C4-2B (cell line): Measurements from ENCODE around the gene BARD1.

ENCODE experiments used
- H3K27ac ChIP-seq: fragments of 450-650 bp; 2 replicates; pipeline ENCODE4 v1.5.1; 2017
- ZFX ChIP-seq: fragments of 450-650 bp; IDR thresholded peaks from 2 replicates; pipeline ENCODE4 v1.6.1; 2017
- TF ChIP-seq, protein P1 (sequence below): fragments of 450-650 bp; conservative IDR thresholded peaks from 2 replicates; pipeline ENCODE4 v1.5.1; 2017; ENCODE audit warnings: mild to moderate bottlenecking

The BARD1 gene

DNA sequence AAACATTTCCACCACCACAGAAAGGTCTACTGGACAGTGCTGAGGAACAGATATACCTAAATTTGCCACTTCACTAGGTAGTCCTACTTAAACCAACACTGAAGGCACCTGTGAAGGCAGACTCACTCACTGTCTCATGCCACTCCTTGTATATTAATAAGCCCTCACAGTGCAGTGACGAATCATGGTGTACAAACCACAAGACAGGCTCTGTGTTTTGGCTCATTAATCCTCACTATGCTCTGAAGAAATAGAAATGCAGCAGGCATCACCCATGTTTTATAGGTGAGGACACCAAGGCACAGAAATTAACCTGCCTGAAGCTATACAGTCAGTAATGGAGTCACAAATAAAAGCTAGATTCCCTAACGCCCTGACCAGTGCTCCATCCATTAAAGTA lies 44.3 kb downstream of the BARD1 start:
- TF ChIP-seq ZFX: no peak
- TF ChIP-seq, protein P1, sequence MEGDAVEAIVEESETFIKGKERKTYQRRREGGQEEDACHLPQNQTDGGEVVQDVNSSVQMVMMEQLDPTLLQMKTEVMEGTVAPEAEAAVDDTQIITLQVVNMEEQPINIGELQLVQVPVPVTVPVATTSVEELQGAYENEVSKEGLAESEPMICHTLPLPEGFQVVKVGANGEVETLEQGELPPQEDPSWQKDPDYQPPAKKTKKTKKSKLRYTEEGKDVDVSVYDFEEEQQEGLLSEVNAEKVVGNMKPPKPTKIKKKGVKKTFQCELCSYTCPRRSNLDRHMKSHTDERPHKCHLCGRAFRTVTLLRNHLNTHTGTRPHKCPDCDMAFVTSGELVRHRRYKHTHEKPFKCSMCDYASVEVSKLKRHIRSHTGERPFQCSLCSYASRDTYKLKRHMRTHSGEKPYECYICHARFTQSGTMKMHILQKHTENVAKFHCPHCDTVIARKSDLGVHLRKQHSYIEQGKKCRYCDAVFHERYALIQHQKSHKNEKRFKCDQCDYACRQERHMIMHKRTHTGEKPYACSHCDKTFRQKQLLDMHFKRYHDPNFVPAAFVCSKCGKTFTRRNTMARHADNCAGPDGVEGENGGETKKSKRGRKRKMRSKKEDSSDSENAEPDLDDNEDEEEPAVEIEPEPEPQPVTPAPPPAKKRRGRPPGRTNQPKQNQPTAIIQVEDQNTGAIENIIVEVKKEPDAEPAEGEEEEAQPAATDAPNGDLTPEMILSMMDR: no peak
- H3K27ac ChIP-seq: no peak overlapping the region

DNA sequence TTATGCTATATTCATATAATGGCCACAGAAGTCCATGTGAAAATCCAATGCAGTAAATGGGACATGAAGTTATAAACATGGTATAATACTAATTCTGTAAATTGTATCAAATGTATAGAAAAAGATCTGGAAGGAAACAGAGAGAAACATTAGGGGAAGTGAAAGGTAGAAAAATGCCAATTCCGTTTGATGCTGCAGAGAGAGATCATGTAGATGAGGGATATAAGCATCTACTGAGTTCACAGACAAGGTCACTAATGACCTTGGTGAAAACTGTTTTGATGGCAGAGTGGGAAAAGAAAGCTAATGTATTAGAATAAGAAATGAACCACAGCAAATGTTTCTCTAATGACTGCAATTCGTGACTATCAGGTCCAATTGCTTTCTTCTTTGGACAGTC lies 56.0 kb downstream of the BARD1 start:
- H3K27ac ChIP-seq: no peak overlapping the region
- TF ChIP-seq ZFX: no peak
- TF ChIP-seq, protein P1: no peak

DNA sequence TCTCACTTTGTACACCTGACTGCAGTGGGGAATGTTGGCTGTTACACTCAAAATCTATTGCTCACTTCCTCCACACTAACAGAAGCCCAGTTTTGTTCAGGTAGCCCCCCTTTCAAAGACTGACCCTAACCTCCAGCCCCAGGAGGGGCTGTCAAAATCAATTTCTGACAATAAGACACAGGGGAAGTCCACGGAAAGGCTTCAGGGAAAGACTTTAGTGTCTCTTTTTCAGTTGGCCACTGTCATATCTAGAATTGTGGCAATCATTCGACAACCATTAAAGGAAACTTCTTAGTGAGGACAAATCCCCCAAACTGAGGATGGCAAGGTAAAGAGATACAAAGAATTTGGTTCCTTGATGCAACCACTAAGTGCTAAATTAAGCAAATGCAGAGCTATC lies 59.0 kb downstream of the BARD1 start:
- H3K27ac ChIP-seq: no peak overlapping the region
- TF ChIP-seq ZFX: no peak
- TF ChIP-seq, protein P1: no peak

DNA sequence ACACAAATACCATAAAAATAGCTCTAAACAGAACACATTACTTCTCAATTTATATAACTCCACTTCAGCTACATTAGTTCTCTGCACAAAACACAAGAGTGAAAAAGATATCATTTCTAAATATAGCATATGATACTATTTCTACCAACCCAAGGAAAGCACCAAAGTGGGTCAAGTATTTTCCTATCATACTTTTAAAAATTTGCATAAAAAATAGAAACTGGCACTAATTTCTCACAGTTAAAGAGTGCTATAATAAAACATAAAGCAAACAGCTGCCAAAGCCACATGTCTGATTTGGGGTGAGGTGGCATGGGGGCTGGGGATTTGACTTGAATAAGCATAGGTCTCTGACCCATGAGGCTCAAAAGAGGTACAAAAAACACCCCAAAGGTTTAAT lies 61.5 kb downstream of the BARD1 start:
- no peak overlapping the region for H3K27ac ChIP-seq
- TF ChIP-seq ZFX: no peak
- TF ChIP-seq, protein P1: no peak

DNA sequence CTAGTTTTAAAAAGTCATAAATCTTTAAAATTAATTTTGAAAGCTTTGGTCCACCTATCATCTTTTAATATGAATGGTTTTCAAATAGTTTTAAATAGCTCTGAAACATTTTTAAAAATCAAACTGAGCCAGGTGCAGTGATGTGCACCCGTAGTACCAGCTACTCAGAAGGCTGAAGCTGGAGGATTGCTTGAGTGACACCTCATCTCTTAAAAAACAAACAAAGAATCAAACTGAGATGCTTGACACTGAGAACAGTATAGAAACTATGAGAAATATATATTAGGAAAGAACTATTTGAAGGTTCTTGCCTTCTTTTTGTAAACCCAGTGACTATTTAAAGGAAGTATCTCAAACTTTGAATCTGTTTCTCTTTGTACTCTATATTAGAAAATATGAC lies 67.4 kb downstream of the BARD1 start:
- no peak for TF ChIP-seq ZFX
- TF ChIP-seq, protein P1: no peak
- no peak overlapping the region for H3K27ac ChIP-seq

DNA sequence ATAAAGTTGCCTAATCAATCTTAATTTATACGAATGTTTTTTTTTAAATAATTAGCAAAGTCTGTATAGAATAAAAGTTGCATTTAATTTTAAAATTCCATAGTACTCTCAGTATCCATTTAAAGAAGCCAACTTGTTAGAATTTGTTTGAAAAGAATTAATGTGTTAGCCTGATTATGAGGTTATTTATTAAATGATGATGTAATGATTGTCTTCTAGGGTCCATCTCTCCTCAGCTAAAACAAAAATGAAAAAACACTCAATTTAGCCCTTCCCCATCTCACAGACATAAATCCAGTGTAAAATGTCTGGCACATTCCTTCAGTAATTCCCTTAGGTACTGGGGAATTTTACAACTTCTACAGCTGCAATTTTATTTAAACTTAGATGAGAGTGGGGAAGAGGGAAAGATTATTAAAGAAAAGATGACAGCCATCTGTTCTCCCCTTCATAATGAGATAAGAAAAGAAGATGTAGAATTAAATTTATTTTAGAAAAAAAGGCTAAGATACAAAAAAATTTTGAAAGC lies 68.6 kb downstream of the BARD1 start:
- TF ChIP-seq, protein P1: no peak
- TF ChIP-seq ZFX: no peak

DNA sequence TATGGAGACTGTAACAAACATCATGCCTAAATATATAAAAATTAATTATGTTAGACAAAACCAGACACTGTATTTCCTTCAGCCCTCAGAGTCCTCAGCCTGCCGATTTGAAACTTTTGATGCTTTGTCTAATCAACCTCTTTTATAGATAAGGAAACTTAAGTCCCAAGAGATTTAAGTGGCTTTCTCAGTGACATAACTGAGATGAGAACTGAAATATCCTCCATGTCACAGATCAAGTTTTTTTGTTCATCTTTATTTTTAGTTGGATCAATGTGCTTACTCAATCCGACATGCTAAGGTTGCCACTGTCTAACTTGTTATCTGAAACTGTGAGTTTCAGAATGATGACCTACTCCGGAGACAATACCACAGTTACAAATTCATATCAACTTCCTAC lies 72.3 kb downstream of the BARD1 start:
- H3K27ac ChIP-seq: no peak overlapping the region
- TF ChIP-seq, protein P1: no peak
- TF ChIP-seq ZFX: no peak

More for the DNA sequence above, 68.6 kb downstream of the BARD1 start:
- H3K27ac ChIP-seq: no peak overlapping the region
